HCT116 (cell line): Measurements from ENCODE around the gene GRB2. TPM values are rescaled to one million over a fixed set of nuclear protein-coding genes. Genes with fewer than 3 reads are reported as not detected.

Experiments
- ATAC-seq: fragments of 200-7000 bp; cut with Tn5 transposase; 2 replicates; pipeline ENCODE4 v1.9.1; 2020; ENCODE audit warnings: mild to moderate bottlenecking, moderate library complexity
- BruUV-seq: library from RNA; stranded (reverse); fragments of 400-500 nt; replicated peaks from 2 replicates; lab custom pipeline; 2021; lab: Mats Ljungman, UMichigan
- CTCF ChIA-PET: fragments of 300-600 bp; sonication (Branson Sonifier 250); formaldehyde crosslinking; loops from one replicate; lab custom pipeline; 2021; ENCODE audit warnings: antibody characterized with exemption; lab: Charles Lee
- POLR2A ChIA-PET: fragments of 300-600, 350-600 bp; sonication (Branson Sonifier 250); formaldehyde crosslinking; loops from one replicate; lab custom pipeline; 2021; ENCODE audit warnings: antibody characterized with exemption; lab: Charles Lee
- RAD21 ChIA-PET, 2 experiments: fragments of 300-600 bp; sonication (Branson Sonifier 250); formaldehyde crosslinking; loops; one replicate each; lab custom pipeline; 2023; ENCODE audit warnings: low total read pairs in 2 of 2; ENCODE audit not compliant: uncharacterized antibody in 2 of 2, unreplicated experiment in 2 of 2, low non-redundant PET in 1 of 2; lab: Charles Lee
- DNase-seq: peaks from one replicate; pipeline ENCODE4 v3.0.0-alpha.2; 2010; ENCODE audit warnings: low read depth, low spot score
- H2AFZ ChIP-seq: fragments of 200-600 bp; shearing (Covaris generic), sonication (generic); 2 replicates; pipeline ENCODE4 v1.6.1; 2017; ENCODE audit warnings: low read depth, mixed run types, mixed read lengths, antibody characterized with exemption, low read length; ENCODE audit not compliant: poor library complexity, severe bottlenecking
- H3K27ac ChIP-seq: 2 replicates; pipeline ENCODE4 v1.5.1; 2012; ENCODE audit warnings: low read depth, low read length
- H3K27me3 ChIP-seq: fragments of 200-600 bp; sonication (generic); 2 replicates; pipeline ENCODE4 v1.6.1; 2016; ENCODE audit warnings: mixed run types, low read length, mixed read lengths; ENCODE audit not compliant: insufficient read depth
- H3K36me3 ChIP-seq, 2 experiments: fragments of 200-500 bp in 1 of 2; fragments of 200-600 bp in 1 of 2; sonication (Bioruptor generic) in 1 of 2; sonication (generic) in 1 of 2; 2 replicates each; pipeline versions ENCODE4 v1.5.1 to v1.6.1; 2014 to 2016; ENCODE audit warnings: low read length in 2 of 2, inconsistent platforms in 1 of 2, mixed read lengths in 1 of 2, mixed run types in 1 of 2; ENCODE audit not compliant: insufficient read depth in 2 of 2, control insufficient read depth in 1 of 2
- H3K4me1 ChIP-seq, 2 experiments: fragments of 200-600 bp in 1 of 2; sonication (generic) in 1 of 2; 2 replicates each; pipeline versions ENCODE4 v1.5.1 to v1.6.1; 2012 to 2017; ENCODE audit warnings: low read length in 2 of 2, inconsistent platforms in 1 of 2, mild to moderate bottlenecking in 1 of 2, mixed read lengths in 1 of 2, mixed run types in 1 of 2, moderate library complexity in 1 of 2; ENCODE audit not compliant: insufficient read depth in 2 of 2, control insufficient read depth in 1 of 2
- H3K4me2 ChIP-seq: fragments of 200-600 bp; sonication (generic); 2 replicates; pipeline ENCODE4 v1.6.1; 2017; ENCODE audit warnings: mixed run types, low read length, mixed read lengths
- H3K4me3 ChIP-seq, 2 experiments: fragments of 200-600 bp in 1 of 2; sonication (generic) in 1 of 2; replicated peaks in 1 of 2; 2 replicates each; pipeline ENCODE4 v1.5.1; 2011 to 2016; ENCODE audit warnings: low read length in 2 of 2, control low read depth in 1 of 2, low read depth in 1 of 2, mild to moderate bottlenecking in 1 of 2, mixed read lengths in 1 of 2, mixed run types in 1 of 2
- H3K79me2 ChIP-seq: fragments of 200-600 bp; sonication (generic); 2 replicates; pipeline ENCODE4 v1.6.1; 2017; ENCODE audit warnings: mild to moderate bottlenecking, mixed run types, low read length, moderate library complexity, mixed read lengths; ENCODE audit not compliant: insufficient read depth
- H3K9ac ChIP-seq: fragments of 200-600 bp; sonication (generic); 2 replicates; pipeline ENCODE4 v1.6.1; 2016; ENCODE audit warnings: low read length, mixed read lengths
- H3K9me2 ChIP-seq: fragments of 200-600 bp; sonication (generic), shearing (Covaris generic); 2 replicates; pipeline ENCODE4 v1.6.1; 2017; ENCODE audit warnings: mixed run types, mild to moderate bottlenecking, moderate library complexity; ENCODE audit not compliant: insufficient read depth
- H3K9me3 ChIP-seq, 2 experiments: fragments of 200-500 bp in 1 of 2; fragments of 200-600 bp in 1 of 2; sonication (Bioruptor generic) in 1 of 2; sonication (generic) in 1 of 2; 2 replicates each; pipeline ENCODE4 v1.6.1; 2014 to 2017; ENCODE audit warnings: low read length in 2 of 2, mixed read lengths in 2 of 2, inconsistent platforms in 1 of 2, low read depth in 1 of 2, mild to moderate bottlenecking in 1 of 2, mixed run types in 1 of 2, moderate library complexity in 1 of 2; ENCODE audit not compliant: control insufficient read depth in 1 of 2, insufficient read depth in 1 of 2
- H4K20me1 ChIP-seq: fragments of 200-600 bp; sonication (generic), shearing (Covaris generic); 2 replicates; pipeline ENCODE4 v1.6.1; 2017; ENCODE audit warnings: mixed run types, mild to moderate bottlenecking, moderate library complexity; ENCODE audit not compliant: insufficient read depth
- CBX3 ChIP-seq: IDR thresholded peaks from 2 replicates; pipeline ENCODE4 v1.6.1; 2012; ENCODE audit warnings: low read depth
- CEBPB ChIP-seq: IDR thresholded peaks from 2 replicates; pipeline ENCODE4 v1.6.1; 2012; ENCODE audit warnings: low read depth
- ELF1 ChIP-seq: IDR thresholded peaks from 2 replicates; pipeline ENCODE4 v1.6.1; 2012; ENCODE audit warnings: low read depth, borderline replicate concordance
- EZH2 ChIP-seq: fragments of 200-600 bp; sonication (generic); IDR thresholded peaks from 2 replicates; pipeline ENCODE4 v1.6.1; 2017; ENCODE audit warnings: antibody characterized with exemption, mixed run types
- FOSL1 ChIP-seq: IDR thresholded peaks from 2 replicates; pipeline ENCODE4 v1.6.1; 2012; ENCODE audit warnings: low read depth
- JUND ChIP-seq: IDR thresholded peaks from 2 replicates; pipeline ENCODE4 v1.6.1; 2012
- MAX ChIP-seq: IDR thresholded peaks from 2 replicates; pipeline ENCODE4 v1.6.1; 2012
- SIN3A ChIP-seq: IDR thresholded peaks from 2 replicates; pipeline ENCODE4 v1.6.1; 2012; ENCODE audit warnings: low read depth
- SP1 ChIP-seq: IDR thresholded peaks from 2 replicates; pipeline ENCODE4 v1.6.1; 2012; ENCODE audit warnings: low read depth
- TCF7L2 ChIP-seq: IDR thresholded peaks from 2 replicates; pipeline ENCODE4 v1.7.0; 2011; ENCODE audit warnings: borderline replicate concordance, inconsistent platforms; ENCODE audit not compliant: insufficient read depth, insufficient read length; ENCODE audit errors: extremely low read depth
- ZFX ChIP-seq: fragments of 450-650 bp; IDR thresholded peaks from 2 replicates; pipeline ENCODE4 v1.6.1; 2017
- ZNF274 ChIP-seq: fragments of 200-500 bp; sonication (Bioruptor generic); IDR thresholded peaks from 2 replicates; pipeline ENCODE4 v1.6.1; 2014; ENCODE audit warnings: mild to moderate bottlenecking, low read depth, low read length, inconsistent platforms
- intact Hi-C: fragments of 100-400 bp; cut with micrococcal nuclease; formaldehyde crosslinking; loops from 2 replicates; pipeline ENCODE4 v1.10.0; 2022
- total RNA-seq: library from RNA; stranded (reverse); gene quantifications from one replicate; pipeline ENCODE4 v1.2.1, GENCODE V29; 2021; ENCODE audit not compliant: unreplicated experiment
- TF ChIP-seq, protein P1 (sequence below): IDR thresholded peaks from 2 replicates; pipeline ENCODE4 v1.6.1; 2012

Gene GRB2
- total RNA-seq, 1 experiment from 2014 or later: 146 TPM

DNA sequence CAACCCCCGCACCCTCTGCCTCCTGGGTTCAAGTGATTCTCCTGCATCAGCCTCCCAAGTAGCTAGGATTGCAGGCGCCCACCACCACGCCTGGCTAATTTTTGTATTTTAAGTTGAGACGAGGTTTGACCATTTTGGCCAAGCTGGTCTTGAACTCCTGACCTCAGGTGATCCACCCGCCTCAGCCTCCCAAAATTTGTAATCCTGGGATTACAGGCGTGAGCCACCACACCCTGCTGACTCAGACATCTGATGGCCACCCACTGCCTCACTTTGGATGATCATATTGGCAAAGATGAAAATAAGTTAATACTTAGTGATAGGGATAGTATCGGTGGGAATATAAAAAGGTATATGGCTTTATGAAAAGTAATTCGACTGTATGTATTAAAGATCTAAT, 55.9 kb downstream of the GRB2 start:
- Histone ChIP-seq H3K9ac (no peak overlapping the region), H3K27me3 (no peaks in the 10 kb centered on the region), H3K4me1 (peaks cover 23 to 60% of the 10 kb centered on the region in 2 experiments), H4K20me1 (no peaks in the 10 kb centered on the region), H3K27ac (no peak overlapping the region), H2AFZ (no peak overlapping the region), H3K4me2 (peak overlapping the region; percentile 23), H3K9me3 (0 out of 4 replicates have a peak, but pooled peaks cover 0 to 5% of the 10 kb centered on the region in 2 experiments), H3K79me2 (peaks cover 85% of the 10 kb centered on the region), H3K36me3 (no peaks in the 10 kb centered on the region), H3K9me2 (no peaks in the 10 kb centered on the region), H3K4me3 (no peak overlapping the region)
- ATAC-seq: no peak
- ChIA-PET POLR2A (no interaction called here), RAD21 (no interaction called here), CTCF (no interaction called here)
- no TSS peak for BruUV-seq
- no peak for DNase-seq
- intact Hi-C loops: no loop called here
- TF ChIP-seq JUND: no peak
- TF ChIP-seq ZFX: no peak
- no peak for TF ChIP-seq EZH2
- no peak for TF ChIP-seq FOSL1
- TF ChIP-seq ELF1: no peak
- TF ChIP-seq, protein P1, sequence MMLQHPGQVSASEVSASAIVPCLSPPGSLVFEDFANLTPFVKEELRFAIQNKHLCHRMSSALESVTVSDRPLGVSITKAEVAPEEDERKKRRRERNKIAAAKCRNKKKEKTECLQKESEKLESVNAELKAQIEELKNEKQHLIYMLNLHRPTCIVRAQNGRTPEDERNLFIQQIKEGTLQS: no peak
- no peak for TF ChIP-seq CEBPB
- no peak for TF ChIP-seq TCF7L2
- no peak for TF ChIP-seq ZNF274
- TF ChIP-seq CBX3: no peak
- TF ChIP-seq MAX: no peak
- no peak for TF ChIP-seq SP1
- TF ChIP-seq SIN3A: no peak
